Kidney (tissue), 14 donors: Measurements from ENCODE around the gene RSPO3. TPM values are rescaled to one million over a fixed set of nuclear protein-coding genes. Genes with fewer than 3 reads are reported as not detected.
A peak's percentile ranks its signal among the peaks of the same experiment; 100 is the strongest.
"Not testable (repeated sequence)": the region's sequence is repeated elsewhere in the genome, so short reads cannot be mapped to it uniquely, and the experiment has no call there.

Experiments used
- DNase-seq, 5 donors: peaks; one replicate each; pipeline ENCODE4 v3.0.0-alpha.2; 2013 to 2020
- FAIRE-seq: peaks from 2 replicates; lab custom pipeline; 2012; peaks lifted over from hg19 to GRCh38; lab: Jason Lieb, UNC
- H3K27ac ChIP-seq, 2 donors: one replicate each; pipeline ENCODE4 v1.7.0; 2013; ENCODE audit warnings: low read depth in 2 of 2, low read length in 2 of 2, inconsistent platforms in 1 of 2
- H3K27me3 ChIP-seq: one replicate; pipeline ENCODE4 v1.7.1; 2013; ENCODE audit warnings: low read length, inconsistent platforms; ENCODE audit not compliant: control insufficient read depth, insufficient read depth
- H3K36me3 ChIP-seq, 3 donors: one replicate each; pipeline versions ENCODE4 v1.7.0 to v1.7.1; 2013; ENCODE audit warnings: low read length in 3 of 3, control low read depth in 1 of 3, inconsistent platforms in 1 of 3; ENCODE audit not compliant: insufficient read depth in 3 of 3, control insufficient read depth in 2 of 3
- H3K4me1 ChIP-seq, 3 donors: one replicate each; pipeline versions ENCODE4 v1.7.0 to v1.7.1; 2013; ENCODE audit warnings: low read length in 3 of 3, inconsistent platforms in 1 of 3, low read depth in 1 of 3; ENCODE audit not compliant: control insufficient read depth in 2 of 3, insufficient read depth in 2 of 3
- H3K4me3 ChIP-seq, 3 donors: one replicate each; pipeline versions ENCODE4 v1.7.0 to v1.8.1; 2013; ENCODE audit warnings: low read length in 3 of 3, control low read depth in 1 of 3, inconsistent platforms in 1 of 3
- H3K9ac ChIP-seq, 3 donors: one replicate each; pipeline versions ENCODE4 v1.7.0 to v1.7.1; 2013; ENCODE audit warnings: low read length in 3 of 3, control low read depth in 1 of 3, inconsistent platforms in 1 of 3
- H3K9me3 ChIP-seq, 3 donors: one replicate each; pipeline versions ENCODE4 v1.7.0 to v1.7.1; 2013; ENCODE audit warnings: low read length in 3 of 3, control low read depth in 1 of 3, inconsistent platforms in 1 of 3; ENCODE audit not compliant: control insufficient read depth in 2 of 3, insufficient read depth in 1 of 3
- intact Hi-C: fragments of 100-400 bp; cut with DNase I; formaldehyde crosslinking; loops from one replicate; pipeline ENCODE4 v1.11.1; 2022
- polyA plus RNA-seq: library from polyadenylated mRNA; stranded (reverse); fragments of 350-450 nt; fragmentation: Illumina TruSeq; extraction: RNeasy Lipid Tissue Mini Kit (QIAGEN cat#74804); gene quantifications from one replicate; pipeline ENCODE4 v1.2.3, GENCODE V29; 2014; ENCODE audit warnings: low read depth, low replicate concordance; ENCODE audit not compliant: insufficient read depth
- total RNA-seq: library from RNA; stranded (reverse); fragmentation: NEBNext Ultra II Directional; extraction: Animal tissue kit (Norgen Biotek cat#: 25700); gene quantifications from one replicate; pipeline ENCODE4 v1.2.1, GENCODE V29; 2021
- TF ChIP-seq, protein P1 (sequence below): IDR thresholded peaks from 3 replicates; pipeline ENCODE4 v1.5.1; 2012; ENCODE audit warnings: mild to moderate bottlenecking, moderate library complexity, borderline replicate concordance; ENCODE audit not compliant: insufficient read depth; ENCODE audit errors: extremely low read depth
- donor health status: control.
- donor health status: control.
- donor health status: control.
- donor health status: control.
- donor health status: control.
- donor health status: DM: yes; HTN: yes; CAD: no.
- donor health status: Normal renal cell carcinoma (clear cell type).

The RSPO3 gene
- total and polyA plus RNA-seq, 2 donors from 2014 or later: 1.2 to 8.9 TPM

- Histone ChIP-seq H3K36me3 (no peaks in the 10 kb centered on the region), H3K9me3 (no peaks in the 10 kb centered on the region), H3K27ac (no peak overlapping the region), H3K9ac (no peak overlapping the region), H3K4me3 (no peak overlapping the region), H3K4me1 (no peaks in the 10 kb centered on the region), H3K27me3 (no peaks in the 10 kb centered on the region)
- TF ChIP-seq, protein P1, sequence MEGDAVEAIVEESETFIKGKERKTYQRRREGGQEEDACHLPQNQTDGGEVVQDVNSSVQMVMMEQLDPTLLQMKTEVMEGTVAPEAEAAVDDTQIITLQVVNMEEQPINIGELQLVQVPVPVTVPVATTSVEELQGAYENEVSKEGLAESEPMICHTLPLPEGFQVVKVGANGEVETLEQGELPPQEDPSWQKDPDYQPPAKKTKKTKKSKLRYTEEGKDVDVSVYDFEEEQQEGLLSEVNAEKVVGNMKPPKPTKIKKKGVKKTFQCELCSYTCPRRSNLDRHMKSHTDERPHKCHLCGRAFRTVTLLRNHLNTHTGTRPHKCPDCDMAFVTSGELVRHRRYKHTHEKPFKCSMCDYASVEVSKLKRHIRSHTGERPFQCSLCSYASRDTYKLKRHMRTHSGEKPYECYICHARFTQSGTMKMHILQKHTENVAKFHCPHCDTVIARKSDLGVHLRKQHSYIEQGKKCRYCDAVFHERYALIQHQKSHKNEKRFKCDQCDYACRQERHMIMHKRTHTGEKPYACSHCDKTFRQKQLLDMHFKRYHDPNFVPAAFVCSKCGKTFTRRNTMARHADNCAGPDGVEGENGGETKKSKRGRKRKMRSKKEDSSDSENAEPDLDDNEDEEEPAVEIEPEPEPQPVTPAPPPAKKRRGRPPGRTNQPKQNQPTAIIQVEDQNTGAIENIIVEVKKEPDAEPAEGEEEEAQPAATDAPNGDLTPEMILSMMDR: no peak
- DNase-seq (no peak), FAIRE-seq (no peak)
- intact Hi-C loops: no loop called here
These were observed 22.3 kb upstream of the RSPO3 start for GRCh38 chr6:127096167-127096566.

GRCh38 chr6:127097442-127097841 is 21.0 kb upstream of the RSPO3 start:
- H3K9me3 ChIP-seq, H3K27ac ChIP-seq, intact Hi-C loops, H3K4me3 ChIP-seq, H3K4me1 ChIP-seq, H3K9ac ChIP-seq, DNase-seq, FAIRE-seq, H3K36me3 ChIP-seq, H3K27me3 ChIP-seq: not testable (repeated sequence)

DNA sequence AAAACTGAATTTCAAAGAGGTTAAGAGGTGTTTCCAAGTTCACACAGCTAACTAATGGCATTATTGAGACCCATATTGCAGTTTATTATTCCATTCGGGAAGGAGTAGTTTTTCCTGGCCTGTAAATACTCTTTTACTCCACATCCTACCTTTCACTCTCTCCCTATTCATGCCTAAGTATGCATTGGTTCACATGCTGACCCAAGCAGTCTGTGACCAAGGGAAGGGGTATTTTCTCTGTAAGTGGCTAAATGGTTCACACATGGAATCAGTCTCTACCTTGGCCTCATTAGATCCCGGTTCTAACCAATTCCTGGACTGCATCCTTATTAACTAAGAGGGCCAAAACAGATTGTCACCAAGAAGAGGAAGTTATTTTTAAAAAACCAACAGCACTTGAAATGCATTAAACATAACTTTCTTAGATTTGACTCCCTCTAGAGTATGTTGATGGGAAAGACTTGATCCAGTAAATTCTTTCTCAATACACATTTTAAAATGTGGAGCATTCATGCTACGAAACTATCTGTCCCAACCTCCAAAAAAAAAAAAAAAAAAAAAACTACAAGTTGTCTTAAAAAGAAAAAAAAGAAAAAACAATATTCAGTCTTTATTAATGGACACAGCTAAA is 17.8 kb upstream of the RSPO3 start:
- H3K36me3 ChIP-seq: no peaks in the 10 kb centered on the region
- H3K4me1 ChIP-seq: no peaks in the 10 kb centered on the region
- H3K9ac ChIP-seq: no peak overlapping the region
- FAIRE-seq: peak; percentile 87
- intact Hi-C loops: no loop called here
- no peak overlapping the region for H3K27ac ChIP-seq
- H3K27me3 ChIP-seq: no peaks in the 10 kb centered on the region
- DNase-seq: peak in 1 of 5 donors; percentile 43
- H3K4me3 ChIP-seq: no peak overlapping the region
- H3K9me3 ChIP-seq: no peaks in the 10 kb centered on the region
- TF ChIP-seq, protein P1: no peak

- Histone ChIP-seq H3K9ac (no peak overlapping the region), H3K4me1 (no peaks in the 10 kb centered on the region), H3K9me3 (no peaks in the 10 kb centered on the region), H3K4me3 (no peak overlapping the region), H3K27ac (no peak overlapping the region), H3K27me3 (no peaks in the 10 kb centered on the region), H3K36me3 (no peaks in the 10 kb centered on the region)
- intact Hi-C loops: no loop called here
- TF ChIP-seq, protein P1: no peak
- no peak for DNase-seq
- FAIRE-seq: no peak
These were observed 16.2 kb upstream of the RSPO3 start for GRCh38 chr6:127102299-127102698.
